Left ventricle myocardium inferior (tissue), 1 donor: ENCODE data around the gene FAM131C. TPM values are rescaled to one million over a fixed set of nuclear protein-coding genes. Genes with fewer than 3 reads are reported as not detected.

Experiments used
- DNase-seq: peaks from one replicate; pipeline ENCODE4 v3.0.0-alpha.2; 2020
- H3K27ac ChIP-seq: fragments of 200-600 bp; replicated peaks from 2 replicates; pipeline ENCODE4 v1.8.0; 2021
- H3K27me3 ChIP-seq: fragments of 200-600 bp; 2 replicates; pipeline ENCODE4 v1.8.0; 2021; ENCODE audit warnings: low read depth
- H3K36me3 ChIP-seq: fragments of 200-600 bp; 2 replicates; pipeline ENCODE4 v1.8.0; 2021
- H3K4me1 ChIP-seq: fragments of 200-600 bp; 2 replicates; pipeline ENCODE4 v1.8.0; 2021
- H3K4me3 ChIP-seq: fragments of 200-600 bp; 2 replicates; pipeline ENCODE4 v1.8.0; 2021; ENCODE audit warnings: mild to moderate bottlenecking, moderate library complexity
- H3K9me3 ChIP-seq: fragments of 200-600 bp; replicated peaks from 2 replicates; pipeline ENCODE4 v1.8.0; 2021
- intact Hi-C: fragments of 100-400 bp; cut with micrococcal nuclease; formaldehyde crosslinking; loops from one replicate; pipeline ENCODE4 v1.11.0; 2022
- long read RNA-seq: library from polyadenylated mRNA; unstranded; transcript quantifications from one replicate; pipeline ENCODE4 v2.0.0, GENCODE V29; 2021
- total RNA-seq: library from RNA; stranded (reverse); fragmentation: NEBNext Ultra II Directional; extraction: Animal tissue kit (Norgen Biotek cat#: 25700); gene quantifications from one replicate; pipeline ENCODE4 v1.2.1, GENCODE V29; 2021
- TF ChIP-seq, protein P1 (sequence below): fragments of 200-600 bp; IDR thresholded peaks from 2 replicates; pipeline ENCODE4 v1.8.0; 2021; ENCODE audit warnings: antibody characterized with exemption, mild to moderate bottlenecking, borderline replicate concordance
- donor health status: DM: no; HTN: yes; CAD: no; lungs with severe emphysema.

The FAM131C gene, protein sequence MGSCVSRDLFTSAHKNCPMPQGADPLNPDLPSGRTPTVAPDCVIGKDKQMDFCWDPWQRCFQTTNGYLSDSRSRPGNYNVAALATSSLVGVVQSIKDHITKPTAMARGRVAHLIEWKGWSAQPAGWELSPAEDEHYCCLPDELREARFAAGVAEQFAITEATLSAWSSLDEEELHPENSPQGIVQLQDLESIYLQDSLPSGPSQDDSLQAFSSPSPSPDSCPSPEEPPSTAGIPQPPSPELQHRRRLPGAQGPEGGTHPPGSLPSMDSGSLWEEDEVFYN
- total RNA-seq: 5.4 TPM
- long read RNA-seq, transcript FAM131C-201 (7 exons, 1,695 nt): major isoform, 23 of 26 reads
- long read RNA-seq, partial matches to known transcripts: 1 of 26 reads
- long read RNA-seq, other reads (novel, unspliced or antisense): 2 of 26 reads

GRCh38 chr1:16073490-16074119, at the start of gene FAM131C:
Gene FAM131C (minus strand): TSS chr1:16073651. CDS start chr1:16073442, 209 bp downstream.
- intact Hi-C loops: no loop called here
- H3K27ac ChIP-seq: no peak within 1 kb of the TSS
- no peaks in the 10 kb centered on the region for H3K9me3 ChIP-seq

DNA sequence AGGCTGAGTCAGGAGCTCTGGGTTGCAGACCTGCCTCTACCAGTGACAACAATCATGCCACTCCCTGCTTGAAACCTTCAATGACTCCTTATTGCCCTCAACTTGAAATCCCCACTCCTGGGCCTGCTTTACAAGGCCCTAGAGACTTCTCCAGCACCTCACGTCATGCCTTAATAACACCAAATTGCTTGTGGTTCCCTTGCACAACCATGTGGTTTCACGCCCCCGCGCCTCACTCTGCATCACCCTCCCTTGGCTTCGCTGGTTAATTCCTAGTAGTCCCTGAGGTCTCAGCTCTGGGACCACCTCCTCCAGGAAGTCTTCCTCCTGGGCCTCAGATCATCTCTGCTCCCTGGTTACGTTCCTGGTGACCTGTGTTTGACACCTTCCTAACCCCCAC, 49.5 kb upstream of the FAM131C start:
- Histone ChIP-seq H3K9me3 (no peaks in the 10 kb centered on the region), H3K4me1 (peaks cover 25% of the 10 kb centered on the region), H3K27me3 (no peaks in the 10 kb centered on the region), H3K4me3 (no peak overlapping the region), H3K27ac (no peak overlapping the region), H3K36me3 (peaks cover 38% of the 10 kb centered on the region)
- intact Hi-C loops: no loop called here
- DNase-seq: no peak
- TF ChIP-seq, protein P1, sequence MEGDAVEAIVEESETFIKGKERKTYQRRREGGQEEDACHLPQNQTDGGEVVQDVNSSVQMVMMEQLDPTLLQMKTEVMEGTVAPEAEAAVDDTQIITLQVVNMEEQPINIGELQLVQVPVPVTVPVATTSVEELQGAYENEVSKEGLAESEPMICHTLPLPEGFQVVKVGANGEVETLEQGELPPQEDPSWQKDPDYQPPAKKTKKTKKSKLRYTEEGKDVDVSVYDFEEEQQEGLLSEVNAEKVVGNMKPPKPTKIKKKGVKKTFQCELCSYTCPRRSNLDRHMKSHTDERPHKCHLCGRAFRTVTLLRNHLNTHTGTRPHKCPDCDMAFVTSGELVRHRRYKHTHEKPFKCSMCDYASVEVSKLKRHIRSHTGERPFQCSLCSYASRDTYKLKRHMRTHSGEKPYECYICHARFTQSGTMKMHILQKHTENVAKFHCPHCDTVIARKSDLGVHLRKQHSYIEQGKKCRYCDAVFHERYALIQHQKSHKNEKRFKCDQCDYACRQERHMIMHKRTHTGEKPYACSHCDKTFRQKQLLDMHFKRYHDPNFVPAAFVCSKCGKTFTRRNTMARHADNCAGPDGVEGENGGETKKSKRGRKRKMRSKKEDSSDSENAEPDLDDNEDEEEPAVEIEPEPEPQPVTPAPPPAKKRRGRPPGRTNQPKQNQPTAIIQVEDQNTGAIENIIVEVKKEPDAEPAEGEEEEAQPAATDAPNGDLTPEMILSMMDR: no peak

More at GRCh38 chr1:16073490-16074119, at the start of gene FAM131C:
- H3K4me1 ChIP-seq: peaks cover 48% of the 10 kb centered on the region
- TF ChIP-seq, protein P1: peak; percentile 52
- peaks cover 16% of the 10 kb centered on the region for H3K27me3 ChIP-seq
- peak within 1 kb of the TSS; percentile 67 for H3K4me3 ChIP-seq
- H3K36me3 ChIP-seq: no peaks in the 10 kb centered on the region
- DNase-seq: no peak

DNA sequence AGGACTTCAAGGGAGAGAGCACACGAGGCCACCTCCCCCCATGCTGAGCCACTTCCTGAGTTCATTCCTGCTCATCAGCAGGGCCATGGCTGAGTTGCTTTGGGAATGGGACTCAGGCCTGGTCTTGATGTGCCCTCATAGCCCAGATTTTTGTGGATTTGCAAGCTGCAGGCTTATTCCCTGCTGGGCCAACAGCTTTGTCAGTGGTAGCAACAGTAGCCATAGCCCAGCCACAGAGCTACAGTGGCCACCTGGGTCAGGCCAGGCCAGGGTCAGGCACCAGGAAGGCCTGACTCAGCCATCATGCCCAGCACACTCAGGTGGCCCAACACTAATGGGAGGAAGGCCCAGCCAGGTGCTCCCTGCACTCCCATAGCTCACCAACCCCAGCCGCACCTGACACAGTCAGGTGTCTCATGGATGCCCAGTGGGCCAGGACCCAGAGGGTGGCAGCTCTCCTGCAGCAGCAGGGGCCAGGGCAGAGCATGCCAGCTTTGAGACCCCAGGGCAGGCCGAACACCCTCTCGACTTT, 49.0 kb upstream of the FAM131C start:
- TF ChIP-seq, protein P1: no peak
- Histone ChIP-seq H3K4me3 (no peak overlapping the region), H3K36me3 (peaks cover 38% of the 10 kb centered on the region), H3K27me3 (no peaks in the 10 kb centered on the region), H3K27ac (no peak overlapping the region), H3K4me1 (peaks cover 20% of the 10 kb centered on the region), H3K9me3 (no peaks in the 10 kb centered on the region)
- intact Hi-C loops: no loop called here
- DNase-seq: no peak

GRCh38 chr1:16120940-16121410, 47.5 kb upstream of the FAM131C start:
- DNase-seq: no peak
- Histone ChIP-seq H3K27ac (no peak overlapping the region), H3K4me1 (peaks cover 7% of the 10 kb centered on the region), H3K36me3 (peaks cover 27% of the 10 kb centered on the region), H3K27me3 (no peaks in the 10 kb centered on the region), H3K9me3 (no peaks in the 10 kb centered on the region), H3K4me3 (no peak overlapping the region)
- TF ChIP-seq, protein P1: no peak
- intact Hi-C loops: no loop called here

DNA sequence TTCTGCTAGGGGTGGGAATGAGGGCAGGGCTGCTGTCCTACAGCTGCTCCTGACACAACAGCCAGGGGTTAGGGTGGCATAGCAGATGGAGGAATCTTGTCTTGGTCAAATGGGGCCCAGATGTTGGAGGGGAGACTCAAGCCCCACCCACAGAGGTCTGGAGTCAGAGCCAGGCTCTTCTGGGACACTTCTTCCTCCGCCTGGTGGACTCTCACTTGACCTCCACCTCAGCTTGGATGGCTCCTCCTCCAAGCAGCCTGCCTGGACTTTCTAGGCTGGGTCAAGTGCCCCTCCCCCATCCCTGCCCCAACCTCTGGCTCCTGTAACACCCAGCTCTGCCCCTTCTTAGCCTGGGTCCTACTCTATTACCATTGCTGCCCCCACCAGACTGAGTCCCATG, 47.0 kb upstream of the FAM131C start:
- peaks cover 22% of the 10 kb centered on the region for H3K36me3 ChIP-seq
- DNase-seq: no peak
- H3K27me3 ChIP-seq: no peaks in the 10 kb centered on the region
- peaks cover 7% of the 10 kb centered on the region for H3K4me1 ChIP-seq
- intact Hi-C loops: no loop called here
- TF ChIP-seq, protein P1: no peak
- no peak overlapping the region for H3K4me3 ChIP-seq
- no peak overlapping the region for H3K27ac ChIP-seq
- no peaks in the 10 kb centered on the region for H3K9me3 ChIP-seq
